MCF 10A (cell line): ENCODE measurements around the gene C3orf49. TPM values are rescaled to one million over a fixed set of nuclear protein-coding genes. Genes with fewer than 3 reads are reported as not detected.

Experiments used
- BruUV-seq: library from RNA; stranded (reverse); fragments of 400-500 nt; replicated peaks from 2 replicates; lab custom pipeline; 2021; lab: Mats Ljungman, UMichigan
- CTCF ChIA-PET: fragments of 300-600 bp; sonication (Branson Sonifier 250); formaldehyde crosslinking; extraction: SDS; loops from one replicate; lab custom pipeline; 2021; ENCODE audit warnings: antibody characterized with exemption, inconsistent platforms; lab: Yijun Ruan, JAX
- POLR2A ChIA-PET: fragments of 300-600, 350-650 bp; sonication (Branson Sonifier 250); formaldehyde crosslinking; extraction: SDS; loops from one replicate; lab custom pipeline; 2020; ENCODE audit warnings: antibody characterized with exemption, inconsistent platforms; lab: Yijun Ruan, JAX
- DNase-seq: peaks from one replicate; pipeline ENCODE4 v3.0.0-alpha.2; 2018; ENCODE audit not compliant: unreplicated experiment
- H3K27ac Mint-ChIP-seq: one replicate; pipeline ENCODE4 v1.8.0; 2022; ENCODE audit warnings: mild to moderate bottlenecking, low read depth, mixed read lengths; ENCODE audit not compliant: unreplicated experiment
- H3K27me3 Mint-ChIP-seq: one replicate; pipeline ENCODE4 v1.8.0; 2022; ENCODE audit warnings: mixed read lengths; ENCODE audit not compliant: insufficient read depth, unreplicated experiment
- H3K36me3 Mint-ChIP-seq: one replicate; pipeline ENCODE4 v1.8.0; 2022; ENCODE audit warnings: mild to moderate bottlenecking, moderate library complexity, mixed read lengths; ENCODE audit not compliant: insufficient read depth, unreplicated experiment
- H3K4me1 Mint-ChIP-seq: one replicate; pipeline ENCODE4 v1.8.0; 2022; ENCODE audit warnings: mixed read lengths; ENCODE audit not compliant: insufficient read depth, unreplicated experiment
- H3K4me3 Mint-ChIP-seq: one replicate; pipeline ENCODE4 v1.8.0; 2022; ENCODE audit warnings: mild to moderate bottlenecking, moderate library complexity, mixed read lengths; ENCODE audit not compliant: unreplicated experiment
- H3K9me3 Mint-ChIP-seq: one replicate; pipeline ENCODE4 v1.8.0; 2022; ENCODE audit warnings: mixed read lengths; ENCODE audit not compliant: unreplicated experiment
- CTCF ChIP-seq: fragments of 200-600 bp; IDR thresholded peaks from one replicate; pipeline ENCODE4 v1.8.0; 2022; ENCODE audit warnings: antibody characterized with exemption, mild to moderate bottlenecking; ENCODE audit not compliant: unreplicated experiment
- intact Hi-C: fragments of 100-400 bp; cut with micrococcal nuclease; formaldehyde crosslinking; loops from 2 replicates; pipeline ENCODE4 v1.14.1; 2022
- total RNA-seq: library from RNA; stranded (reverse); gene quantifications from 2 replicates; pipeline ENCODE4 v1.2.3, GENCODE V29; 2022

Gene C3orf49
- total RNA-seq, 1 experiment from 2014 or later = not detected

- POLR2A ChIA-PET = interaction anchor here (1.1 kb wide), 1 partner anchor 9 kb away, joined by 3 read pairs; no protein-coding TSS in a partner anchor
- H3K27me3 Mint-ChIP-seq = no peaks in the 10 kb centered on the region
These were observed 26.1 kb downstream of the C3orf49 start for GRCh38 chr3:63845215-63845614.

GRCh38 chr3:63847718-63848450, 28.8 kb downstream of the C3orf49 start:
- BruUV-seq = no TSS peak
- DNase-seq = no peak
- H3K27ac Mint-ChIP-seq = no peak overlapping the region
- peaks cover 14% of the 10 kb centered on the region for H3K36me3 Mint-ChIP-seq
- ChIA-PET POLR2A (interaction anchor here (0.7 kb wide), 1 partner anchor 182 kb away, joined by 3 read pairs; no protein-coding TSS in a partner anchor), CTCF (no interaction called here)
- intact Hi-C loops = no loop called here
- no peaks in the 10 kb centered on the region for H3K4me1 Mint-ChIP-seq
- H3K4me3 Mint-ChIP-seq = no peak overlapping the region
- no peaks in the 10 kb centered on the region for H3K27me3 Mint-ChIP-seq
- no peak for TF ChIP-seq CTCF
- no peaks in the 10 kb centered on the region for H3K9me3 Mint-ChIP-seq

More at GRCh38 chr3:63845215-63845614, 26.1 kb downstream of the C3orf49 start:
- Mint-ChIP-seq H3K27ac (no peak overlapping the region), H3K9me3 (no peaks in the 10 kb centered on the region), H3K4me3 (no peak overlapping the region), H3K4me1 (no peaks in the 10 kb centered on the region), H3K36me3 (peaks cover 6% of the 10 kb centered on the region)
- TF ChIP-seq CTCF = no peak
- DNase-seq = no peak
- BruUV-seq = no TSS peak
- CTCF ChIA-PET = interaction anchor here (1.2 kb wide), 1 partner anchor 495 kb away, joined by 4 read pairs; no protein-coding TSS in a partner anchor
- intact Hi-C loops = no loop called here

- ChIA-PET POLR2A (no interaction called here), CTCF (interaction anchor here (0.5 kb wide), 1 partner anchor 237 kb away, joined by 3 read pairs; no protein-coding TSS in a partner anchor)
- intact Hi-C loops = no loop called here
- Mint-ChIP-seq H3K9me3 (no peaks in the 10 kb centered on the region), H3K36me3 (peaks cover 14% of the 10 kb centered on the region), H3K4me3 (no peak overlapping the region), H3K4me1 (no peaks in the 10 kb centered on the region), H3K27ac (no peak overlapping the region), H3K27me3 (no peaks in the 10 kb centered on the region)
- no peak for TF ChIP-seq CTCF
- no peak for DNase-seq
- BruUV-seq = no TSS peak
These were observed 30.1 kb downstream of the C3orf49 start for GRCh38 chr3:63849175-63849574.

GRCh38 chr3:63851287-63851686, 32.2 kb downstream of the C3orf49 start:
- Mint-ChIP-seq H3K36me3 (peaks cover 14% of the 10 kb centered on the region), H3K4me3 (no peak overlapping the region), H3K27ac (no peak overlapping the region), H3K27me3 (no peaks in the 10 kb centered on the region), H3K4me1 (peaks cover 6% of the 10 kb centered on the region), H3K9me3 (no peaks in the 10 kb centered on the region)
- intact Hi-C loops = no loop called here
- CTCF ChIA-PET = interaction anchor here (0.7 kb wide), 1 partner anchor 9 kb away, joined by 3 read pairs; no protein-coding TSS in a partner anchor
- no peak for TF ChIP-seq CTCF
- POLR2A ChIA-PET = interaction anchor here (0.5 to 0.7 kb wide), 2 partner anchors 25 to 44 kb away, joined by 3 read pairs; no protein-coding TSS in a partner anchor
- no TSS peak for BruUV-seq
- no peak for DNase-seq
